ENCODE measurements around the gene CAMK4. TPM values are rescaled to one million over a fixed set of nuclear protein-coding genes. Genes with fewer than 3 reads are reported as not detected.

The CAMK4 gene
- total and polyA plus RNA-seq, 2 donors (not counting 3 experiments of a cell fraction or from before 2014, with no cell fraction given) = 2.2 to 5.4 TPM

GRCh38 chr5:111389390-111390082, 165.4 kb downstream of the CAMK4 start:
- Histone ChIP-seq H3K27me3 (ENCODE audit: control insufficient read depth in 2 of 2, insufficient read depth in 2 of 2, low read length in 2 of 2) (no peaks in the 10 kb centered on the region), H3K27ac (ENCODE audit: insufficient read depth, low read depth, low read length) (no peak overlapping the region), H3K4me1 (ENCODE audit: control insufficient read depth, extremely low read depth, insufficient read depth, low read length) (no peaks in the 10 kb centered on the region), H3K9me1 (replicated peaks; ENCODE audit: control insufficient read depth, extremely low read depth, insufficient read depth, low read length) (no peaks in the 10 kb centered on the region), H3K4me3 (replicated peaks in 1 of 3; ENCODE audit: insufficient read depth in 1 of 3, low read depth in 1 of 3, low read length in 3 of 3) (no peak overlapping the region), H3K79me2 (ENCODE audit: control insufficient read depth, insufficient read depth, low read length) (no peaks in the 10 kb centered on the region), H2AFZ (ENCODE audit: low read depth, low read length) (no peak overlapping the region), H3K36me3 (ENCODE audit: control insufficient read depth in 2 of 2, extremely low read depth in 1 of 2, insufficient read depth in 2 of 2, low read length in 2 of 2) (no peaks in the 10 kb centered on the region), H4K20me1 (replicated peaks; ENCODE audit: control insufficient read depth, extremely low read depth, insufficient read depth, low read length) (no peaks in the 10 kb centered on the region), H3K4me2 (ENCODE audit: insufficient read depth, low read length) (no peak overlapping the region), H3K9ac (replicated peaks; ENCODE audit: extremely low read depth, insufficient read depth, low read length) (no peak overlapping the region), H3K9me3 (replicated peaks; ENCODE audit: control insufficient read depth, insufficient read depth, low read length) (no peaks in the 10 kb centered on the region)
- BruUV-seq (replicated peaks) = no TSS peak
- FAIRE-seq (no peak), DNase-seq (ENCODE audit: low read depth, low spot score) (no peak)
- TF ChIP-seq POLR2AphosphoS5 (IDR thresholded peaks at IDR 0.05; ENCODE audit: insufficient read depth, low read depth, low read length) (no peak), MYC (IDR thresholded peaks at IDR 0.05; ENCODE audit: low read depth, low read length) (no peak), FOS (IDR thresholded peaks at IDR 0.05; ENCODE audit: borderline replicate concordance, insufficient read depth, low read length) (no peak), MAX (IDR thresholded peaks at IDR 0.05; ENCODE audit: insufficient read depth, insufficient read length) (no peak), JUN (IDR thresholded peaks at IDR 0.05; ENCODE audit: borderline replicate concordance, insufficient read depth, insufficient read length, low read depth) (no peak), GATA2 (IDR thresholded peaks at IDR 0.05; ENCODE audit: insufficient read depth, insufficient read length, low read depth, low read length) (no peak), EZH2 (IDR thresholded peaks at IDR 0.05; ENCODE audit: borderline replicate concordance, low read depth, low read length, severe bottlenecking) (no peak), CTCF (IDR thresholded peaks at IDR 0.05; ENCODE audit: extremely low read depth in 1 of 2, insufficient read depth in 1 of 2, low read depth in 1 of 2, low read length in 2 of 2) (no peak), POLR2A (IDR thresholded peaks at IDR 0.05; ENCODE audit: low read depth, low read length) (no peak)
- dilution Hi-C loops (cut with MboI; ENCODE audit: extremely low pct_ligation_motif_present, low sequenced_read_pairs) = no loop called here
- POLR2A ChIA-PET = no interaction called here
- intact Hi-C loops (cut with micrococcal nuclease) = no loop called here
- CTCF ChIA-PET = no interaction called here
